Gastrocnemius medialis (tissue), 4 donors: ENCODE results near the gene SLC39A11.

Experiments used
- CTCF ChIP-seq, 5 experiments: fragments of 450-650 bp in 3 of 5; fragments of 200-600 bp in 2 of 5; sonication (generic) in 2 of 5; IDR thresholded peaks in 4 of 5; conservative IDR thresholded peaks in 1 of 5; 1 replicate in 4 of 5; 2 replicates in 1 of 5; pipeline ENCODE4 v1.5.1; 2016 to 2019; ENCODE audit warnings: antibody characterized with exemption in 5 of 5, mild to moderate bottlenecking in 3 of 5, moderate library complexity in 3 of 5
- POLR2A ChIP-seq, 2 donors: fragments of 450-650 bp; IDR thresholded peaks; one replicate each; pipeline ENCODE4 v1.6.1; 2017; ENCODE audit warnings: antibody characterized with exemption in 2 of 2, mild to moderate bottlenecking in 2 of 2, moderate library complexity in 2 of 2

- TF ChIP-seq CTCF (IDR thresholded peaks at IDR 0.05 in 4 of 5, conservative IDR thresholded peaks at IDR 0.05 in 1 of 5) = no peak
- TF ChIP-seq POLR2A (IDR thresholded peaks at IDR 0.05) = no peak
These were observed 491.6 kb downstream of the SLC39A11 start for GRCh38 chr17:72600934-72601333.
